Motor neuron (in vitro differentiated cells): Measurements from ENCODE around the gene PPP1CB. TPM values are rescaled to one million over a fixed set of nuclear protein-coding genes. Genes with fewer than 3 reads are reported as not detected.

Source experiments
- ATAC-seq, 8 experiments: fragments of 200-7000 bp; cut with Tn5 transposase; replicated peaks in 6 of 8; 2 replicates each; pipeline ENCODE4 v1.8.0; 2021; ENCODE audit warnings: mild to moderate bottlenecking in 8 of 8, moderate library complexity in 8 of 8
- H3K27ac ChIP-seq, 2 donors: fragments of 250-450 bp; sonication (Bioruptor Pico); 2 replicates each; pipeline ENCODE4 v1.9.0; 2021; ENCODE audit warnings: antibody characterized with exemption in 2 of 2, mild to moderate bottlenecking in 2 of 2, moderate library complexity in 1 of 2
- H3K4me1 ChIP-seq, 2 donors: fragments of 250-450 bp; sonication (Bioruptor Pico); replicated peaks in 1 of 2; 2 replicates each; pipeline ENCODE4 v1.6.1; 2021; ENCODE audit warnings: antibody characterized with exemption in 2 of 2, mild to moderate bottlenecking in 2 of 2, moderate library complexity in 1 of 2
- H3K4me3 ChIP-seq, 5 donors: fragments of 250-450 bp; sonication (Bioruptor Pico); 2 replicates each; pipeline ENCODE4 v1.9.0; 2021; ENCODE audit warnings: antibody characterized with exemption in 5 of 5, mild to moderate bottlenecking in 5 of 5, moderate library complexity in 4 of 5
- WGBS, 10 experiments: fragments of 450-650 bp; shearing (Covaris generic); methylation state at CpG; one replicate each; pipeline ENCODE4 v1.0.0; 2022; 5-methylcytosine and 5-hydroxymethylcytosine counted together
- in situ Hi-C, 9 experiments: fragments of 400-800 bp; cut with MboI; loops; one replicate each; pipeline ENCODE4 v1.15.0; 2021; ENCODE audit warnings: low sequenced_read_pairs in 9 of 9, low pct_unique_long_range_greater_than_20kb in 2 of 9; ENCODE audit not compliant: unreplicated experiment in 9 of 9
- total RNA-seq, 8 experiments: library from RNA; unstranded; fragments of 300-600 nt; gene quantifications; 2 replicates each; pipeline versions ENCODE4 v1.2.3 to v1.2.4, GENCODE V29; 2022

The PPP1CB gene
- total RNA-seq = 100 to 1,000 TPM in 7 of 8 experiments, 10 to 100 TPM in 1; 96.7 to 217 (median 144) TPM

GRCh38 chr2:28751252-28751955 is at the start of gene PPP1CB:
PPP1CB (plus strand) TSS chr2:28751830; CDS start chr2:28752125, 295 bp downstream.
- 0 to 2% (median 0%) methylated on average over 2 to 13 of the region's 81 CpGs; no CpG with 5 or more reads in 3 of the 10 experiments for WGBS, 10 experiments
- Histone ChIP-seq H3K27ac (peak within 1 kb of the TSS; percentile 99), H3K4me3 (peak within 1 kb of the TSS; percentile 86 to 97 (median 96)), H3K4me1 (peaks cover 13 to 23% of the 10 kb centered on the region in 2 donors)
- in situ Hi-C loops = loop anchor here in 7 of 9 experiments (10.0 to 25.0 kb wide), 2 partner anchors 164 to 167 kb away; no protein-coding TSS in a partner anchor
- ATAC-seq = peak; percentile 81 to 94 (median 92)

GRCh38 chr2:28702415-28702861 is 49.2 kb upstream of the PPP1CB start:
- 80 to 100% (median 85%) methylated on average over 1 to 2 of the region's 3 CpGs; no CpG with 5 or more reads in 5 of the 10 experiments for WGBS, 10 experiments
- in situ Hi-C loops = no loop called here
- ATAC-seq = peak in 4 of 8 experiments; percentile 12 to 43 (median 36)
- H3K4me1 ChIP-seq = no peaks in the 10 kb centered on the region
- H3K27ac ChIP-seq = no peak overlapping the region
- H3K4me3 ChIP-seq = no peak overlapping the region

GRCh38 chr2:28702878-28703277 is 48.8 kb upstream of the PPP1CB start:
- no peaks in the 10 kb centered on the region for H3K4me1 ChIP-seq
- in situ Hi-C loops = no loop called here
- ATAC-seq = no peak
- no peak overlapping the region for H3K4me3 ChIP-seq
- WGBS, 10 experiments = 80 to 100% (median 87%) methylated on average over 1 to 8 of the region's 8 CpGs; no CpG with 5 or more reads in 4 of the 10 experiments
- no peak overlapping the region for H3K27ac ChIP-seq

- H3K4me1 ChIP-seq = peaks cover 0 to 6% of the 10 kb centered on the region in 2 donors
- no peak overlapping the region for H3K27ac ChIP-seq
- no peak for ATAC-seq
- no peak overlapping the region for H3K4me3 ChIP-seq
- in situ Hi-C loops = no loop called here
- WGBS, 10 experiments = 66 to 100% (median 87%) methylated on average over 1 to 4 of the region's 4 CpGs; no CpG with 5 or more reads in 1 of the 10 experiments
These were observed 47.0 kb upstream of the PPP1CB start for GRCh38 chr2:28704621-28705020.

GRCh38 chr2:28705751-28706440 is 45.7 kb upstream of the PPP1CB start:
- Histone ChIP-seq H3K4me3 (no peak overlapping the region), H3K27ac (no peak overlapping the region), H3K4me1 (peaks cover 0 to 6% of the 10 kb centered on the region in 2 donors)
- in situ Hi-C loops = no loop called here
- 57 to 100% (median 80%) methylated on average over 1 to 4 of the region's 4 CpGs; no CpG with 5 or more reads in 4 of the 10 experiments for WGBS, 10 experiments
- peak in 3 of 8 experiments; percentile 20 to 43 (median 35) for ATAC-seq

- WGBS, 10 experiments = 60 to 100% (median 100%) methylated on average over 1 of the region's 1 CpG; no CpG with 5 or more reads in 5 of the 10 experiments
- H3K27ac ChIP-seq = no peak overlapping the region
- H3K4me1 ChIP-seq = peaks cover 0 to 6% of the 10 kb centered on the region in 2 donors
- no peak overlapping the region for H3K4me3 ChIP-seq
- ATAC-seq = no peak
- in situ Hi-C loops = no loop called here
These were observed 44.0 kb upstream of the PPP1CB start for GRCh38 chr2:28707592-28707991.

- no peak overlapping the region for H3K27ac ChIP-seq
- peak in 2 of 8 experiments; percentile 48 to 73 for ATAC-seq
- H3K4me1 ChIP-seq = peaks cover 0 to 6% of the 10 kb centered on the region in 2 donors
- 28 to 100% (median 84%) methylated on average over 1 to 6 of the region's 8 CpGs; no CpG with 5 or more reads in 2 of the 10 experiments for WGBS, 10 experiments
- in situ Hi-C loops = no loop called here
- no peak overlapping the region for H3K4me3 ChIP-seq
These were observed 42.5 kb upstream of the PPP1CB start for GRCh38 chr2:28709101-28709500.

GRCh38 chr2:28710545-28710944 is 41.1 kb upstream of the PPP1CB start:
- Histone ChIP-seq H3K27ac (no peak overlapping the region), H3K4me3 (no peak overlapping the region), H3K4me1 (peaks cover 0 to 6% of the 10 kb centered on the region in 2 donors)
- 100% methylated on average over 1 to 3 of the region's 4 CpGs; no CpG with 5 or more reads in 6 of the 10 experiments for WGBS, 10 experiments
- in situ Hi-C loops = no loop called here
- no peak for ATAC-seq

GRCh38 chr2:28713577-28714298 is 37.9 kb upstream of the PPP1CB start:
- no peak overlapping the region for H3K27ac ChIP-seq
- in situ Hi-C loops = no loop called here
- H3K4me1 ChIP-seq = peaks cover 18 to 20% of the 10 kb centered on the region in 2 donors
- ATAC-seq = peak in 5 of 8 experiments; percentile 62 to 78 (median 66)
- no peak overlapping the region for H3K4me3 ChIP-seq
- WGBS, 10 experiments = 78 to 100% (median 88%) methylated on average over 1 to 8 of the region's 8 CpGs

GRCh38 chr2:28716265-28716865 is 35.3 kb upstream of the PPP1CB start:
- H3K27ac ChIP-seq = peak overlapping the region; percentile 29 to 62
- H3K4me1 ChIP-seq = peaks cover 14 to 18% of the 10 kb centered on the region in 2 donors
- no peak overlapping the region for H3K4me3 ChIP-seq
- ATAC-seq = peak; percentile 90 to 99 (median 96)
- in situ Hi-C loops = no loop called here
- WGBS, 10 experiments = 0 to 86% (median 46%) methylated on average over 2 to 4 of the region's 4 CpGs

- H3K27ac ChIP-seq = no peak overlapping the region
- no peak overlapping the region for H3K4me3 ChIP-seq
- in situ Hi-C loops = no loop called here
- WGBS, 10 experiments = 0 to 97% (median 68%) methylated on average over 1 to 5 of the region's 5 CpGs; no CpG with 5 or more reads in 1 of the 10 experiments
- H3K4me1 ChIP-seq = peaks cover 14 to 18% of the 10 kb centered on the region in 2 donors
- ATAC-seq = peak in 7 of 8 experiments; percentile 35 to 64 (median 48)
These were observed 34.3 kb upstream of the PPP1CB start for GRCh38 chr2:28717339-28717758.

- H3K27ac ChIP-seq = no peak overlapping the region
- in situ Hi-C loops = no loop called here
- H3K4me3 ChIP-seq = no peak overlapping the region
- peaks cover 14 to 18% of the 10 kb centered on the region in 2 donors for H3K4me1 ChIP-seq
- no peak for ATAC-seq
- WGBS, 10 experiments = 50 to 100% (median 60%) methylated on average over 1 to 3 of the region's 3 CpGs; no CpG with 5 or more reads in 4 of the 10 experiments
These were observed 31.3 kb upstream of the PPP1CB start for GRCh38 chr2:28720345-28720744.
